Heart left ventricle (tissue), 16 donors: ENCODE results near the gene HLA-DQA2. TPM values are rescaled to one million over a fixed set of nuclear protein-coding genes. Genes with fewer than 3 reads are reported as not detected.
A peak's percentile ranks its signal among the peaks of the same experiment; 100 is the strongest.

Experiments used
- ATAC-seq, 4 donors: fragments of 200-7000 bp; cut with Tn5 transposase; one replicate each; pipeline ENCODE4 v1.9.1; 2020 to 2022; ENCODE audit warnings: moderate library complexity in 4 of 4, mild to moderate bottlenecking in 3 of 4, moderate number of reproducible peaks in 1 of 4
- DNase-seq, 5 donors: peaks; one replicate each; pipeline ENCODE4 v3.0.0-alpha.2; 2020
- H3K27ac ChIP-seq, 12 donors: fragments of 200-600 bp; sonication (generic) in 4 of 12; one replicate each; pipeline versions ENCODE4 v1.5.0 to v1.8.0; 2016 to 2022; ENCODE audit warnings: mild to moderate bottlenecking in 2 of 12
- H3K27me3 ChIP-seq, 9 donors: fragments of 200-600 bp; sonication (generic) in 2 of 9; one replicate each; pipeline versions ENCODE4 v1.5.1 to v1.8.0; 2016 to 2022; ENCODE audit warnings: mild to moderate bottlenecking in 3 of 9
- H3K36me3 ChIP-seq, 9 donors: fragments of 200-600 bp; sonication (generic) in 2 of 9; one replicate each; pipeline versions ENCODE4 v1.5.0 to v1.8.0; 2018 to 2022; ENCODE audit warnings: mild to moderate bottlenecking in 2 of 9
- H3K4me1 ChIP-seq, 12 donors: fragments of 200-600 bp; sonication (generic) in 4 of 12; one replicate each; pipeline versions ENCODE4 v1.5.0 to v1.8.0; 2016 to 2022; ENCODE audit warnings: mild to moderate bottlenecking in 3 of 12
- H3K4me3 ChIP-seq, 12 donors: fragments of 200-600 bp; sonication (generic) in 4 of 12; one replicate each; pipeline versions ENCODE4 v1.5.0 to v1.8.0; 2017 to 2022; ENCODE audit warnings: mild to moderate bottlenecking in 9 of 12, moderate library complexity in 4 of 12
- H3K9me3 ChIP-seq, 12 donors: fragments of 200-600 bp; sonication (generic) in 4 of 12; one replicate each; pipeline versions ENCODE4 v1.5.0 to v1.8.0; 2016 to 2022; ENCODE audit warnings: mild to moderate bottlenecking in 1 of 12
- CTCF ChIP-seq, 12 donors: fragments of 200-600 bp; sonication (generic) in 4 of 12; IDR thresholded peaks; one replicate each; pipeline versions ENCODE4 v1.5.0 to v1.8.0; 2018 to 2022; ENCODE audit warnings: antibody characterized with exemption in 12 of 12, mild to moderate bottlenecking in 5 of 12
- POLR2A ChIP-seq, 2 donors: fragments of 450-650 bp; IDR thresholded peaks; one replicate each; pipeline ENCODE4 v1.6.1; 2017; ENCODE audit warnings: antibody characterized with exemption in 2 of 2, mild to moderate bottlenecking in 2 of 2, moderate library complexity in 2 of 2
- WGBS, 4 donors: extraction: QIAGEN DNeasy Blood & Tissue Kit in 2 of 4; methylation state at CpG; one replicate each; pipeline versions ENCODE4 v1.1.5 to v1.1.7; 2013 to 2018; 5-methylcytosine and 5-hydroxymethylcytosine counted together
- intact Hi-C, 10 donors: fragments of 100-400 bp; cut with DNase I; formaldehyde crosslinking; loops; one replicate each; pipeline versions ENCODE4 v1.11.1 to v1.14.2; 2022
- polyA plus RNA-seq, 2 donors: library from polyadenylated mRNA; stranded (reverse); fragments of 200-250 nt; gene quantifications; one replicate each; pipeline ENCODE4 v1.2.3, GENCODE V29; 2013
- total RNA-seq, 9 donors: library from RNA; depleted of rRNA in 2 of 9; stranded (reverse); fragments of >200 nt in 2 of 9; fragmentation: NEBNext Ultra II Directional in 3 of 9; extraction: Animal tissue kit (Norgen Biotek cat#: 25700) in 3 of 9; gene quantifications; one replicate each; pipeline versions ENCODE4 v1.1.0 to v1.2.4, GENCODE V29; 2016 to 2023
- donor health status: ischemic (EF 13 %, LVEDD 7.1; RV severe dilation, severe dysfunction).
- donor health status: healthy with polysubstance abuse.
- donor health status: DM: no; HTN: yes; CAD: no.
- donor health status: DM: no; HTN: no; CAD: no.
- donor health status: ischemic (EF 25% LVEDD 6.9; RV normal size, moderate dysfunction).
- donor health status: ischemic (EF 25% LVEDD 5.7; RV mildly dilated, moderate dysfunction).
- donor health status: healthy.
- donor health status: DM: yes; HTN: yes; CAD: no.
- donor health status: ischemic (EF 35%, LVEDD 5.7; RV mildly dilated, moderate dysfunction).
- donor health status: nonischemic (EF 11% LVEDD 7.7; RV severe dilation, severe dysfunction).
- donor health status: DM: yes; HTN: yes; CAD: no.
- donor health status: PGD.
- donor health status: ischemic (EF 29% LVEDD 5.4; RV normal size, mild dysfunction).
- donor health status: nonischemic (EF 23%, LVEDD 6.1; RV moderate dilation, normal function).

HLA-DQA2 gene
- total and polyA plus RNA-seq, 11 donors: 0.14 to 34.4 (median 1.6) TPM; not detected in 5

GRCh38 chr6:32761072-32761471 lies 19.9 kb downstream of the HLA-DQA2 start:
- no peak overlapping the region for H3K4me3 ChIP-seq
- no peaks in the 10 kb centered on the region for H3K9me3 ChIP-seq
- H3K27me3 ChIP-seq: peaks cover 0 to 53% (median 7%) of the 10 kb centered on the region in 9 donors
- ATAC-seq (peak in 1 of 4 donors; percentile 69), DNase-seq (no peak)
- TF ChIP-seq CTCF (IDR thresholded peaks at IDR 0.05) (no peak), POLR2A (IDR thresholded peaks at IDR 0.05) (no peak)
- intact Hi-C loops: loop anchor here in 3 of 10 donors (2.0 to 5.0 kb wide), 2 partner anchors 98 to 99 kb away; no protein-coding TSS in a partner anchor
- H3K27ac ChIP-seq: no peak overlapping the region
- no peaks in the 10 kb centered on the region for H3K4me1 ChIP-seq
- no peaks in the 10 kb centered on the region for H3K36me3 ChIP-seq
- WGBS, 4 donors: 71 to 88% (median 84%) methylated on average over 16 of the region's 16 CpGs

- Histone ChIP-seq H3K36me3 (no peaks in the 10 kb centered on the region), H3K27me3 (peaks cover 0 to 52% (median 7%) of the 10 kb centered on the region in 9 donors), H3K4me3 (no peak overlapping the region), H3K9me3 (no peaks in the 10 kb centered on the region), H3K4me1 (no peaks in the 10 kb centered on the region), H3K27ac (no peak overlapping the region)
- TF ChIP-seq POLR2A (IDR thresholded peaks at IDR 0.05): no peak
- TF ChIP-seq CTCF (IDR thresholded peaks at IDR 0.05): no peak
- DNase-seq (peak in 1 of 5 donors; percentile 22), ATAC-seq (no peak)
- intact Hi-C loops: loop anchor here in 3 of 10 donors (2.0 to 5.0 kb wide), 2 partner anchors 99 kb away; no protein-coding TSS in a partner anchor
- 45 to 69% (median 57%) methylated on average over 33 to 40 of the region's 40 CpGs for WGBS, 4 donors
Observed at GRCh38 chr6:32761548-32761947, 20.4 kb downstream of the HLA-DQA2 start.

GRCh38 chr6:32763421-32763820 lies 22.2 kb downstream of the HLA-DQA2 start, which contains the start of gene HLA-DQB2:
TSS of gene HLA-DQB2 (minus strand) at chr6:32763532. CDS start at chr6:32763470, 62 bp downstream.
- DNase-seq (no peak), ATAC-seq (no peak)
- no peak for TF ChIP-seq POLR2A (IDR thresholded peaks at IDR 0.05)
- no peak for TF ChIP-seq CTCF (IDR thresholded peaks at IDR 0.05)
- intact Hi-C loops: loop anchor here in 2 of 10 donors (5.0 kb wide), 1 partner anchor 101 kb away; no protein-coding TSS in a partner anchor
- Histone ChIP-seq H3K27me3 (peaks cover 0 to 46% (median 14%) of the 10 kb centered on the region in 9 donors), H3K4me3 (no peak within 1 kb of the TSS), H3K9me3 (no peaks in the 10 kb centered on the region), H3K4me1 (no peaks in the 10 kb centered on the region), H3K27ac (no peak within 1 kb of the TSS), H3K36me3 (no peaks in the 10 kb centered on the region)
- WGBS, 4 donors: 27 to 45% (median 39%) methylated on average over 4 of the region's 4 CpGs

GRCh38 chr6:32764048-32764447 lies 22.9 kb downstream of the HLA-DQA2 start:
- H3K27me3 ChIP-seq: peaks cover 0 to 52% (median 14%) of the 10 kb centered on the region in 9 donors

More at GRCh38 chr6:32764048-32764447, 22.9 kb downstream of the HLA-DQA2 start:
- H3K9me3 ChIP-seq: no peaks in the 10 kb centered on the region
- TF ChIP-seq POLR2A (IDR thresholded peaks at IDR 0.05): no peak
- no peak for TF ChIP-seq CTCF (IDR thresholded peaks at IDR 0.05)
- H3K4me3 ChIP-seq: no peak overlapping the region
- intact Hi-C loops: loop anchor here in 2 of 10 donors (5.0 kb wide), 1 partner anchor 102 kb away; no protein-coding TSS in a partner anchor
- H3K36me3 ChIP-seq: no peaks in the 10 kb centered on the region
- ATAC-seq (no peak), DNase-seq (no peak)
- no peak overlapping the region for H3K27ac ChIP-seq
- 42 to 56% (median 47%) methylated on average over 1 of the region's 1 CpG for WGBS, 4 donors
- H3K4me1 ChIP-seq: no peaks in the 10 kb centered on the region
